Fibroblast of pulmonary artery (primary cell): ENCODE data around the gene TENM4.
A peak's percentile ranks its signal among the peaks of the same experiment; 100 is the strongest.

Source experiments
- DNase-seq: peaks from one replicate; pipeline ENCODE4 v3.0.0-alpha.2; 2010; ENCODE audit warnings: low read depth
- H3K4me3 ChIP-seq: replicated peaks from 2 replicates; pipeline ENCODE4 v1.5.1; 2011; ENCODE audit warnings: low read depth, mild to moderate bottlenecking, control low read depth, low read length, moderate library complexity
- CTCF ChIP-seq: IDR thresholded peaks from 2 replicates; pipeline ENCODE4 v1.5.1; 2011; ENCODE audit warnings: mild to moderate bottlenecking, control low read depth, low read length, inconsistent platforms; ENCODE audit errors: missing control alignments

TENM4 gene

DNA sequence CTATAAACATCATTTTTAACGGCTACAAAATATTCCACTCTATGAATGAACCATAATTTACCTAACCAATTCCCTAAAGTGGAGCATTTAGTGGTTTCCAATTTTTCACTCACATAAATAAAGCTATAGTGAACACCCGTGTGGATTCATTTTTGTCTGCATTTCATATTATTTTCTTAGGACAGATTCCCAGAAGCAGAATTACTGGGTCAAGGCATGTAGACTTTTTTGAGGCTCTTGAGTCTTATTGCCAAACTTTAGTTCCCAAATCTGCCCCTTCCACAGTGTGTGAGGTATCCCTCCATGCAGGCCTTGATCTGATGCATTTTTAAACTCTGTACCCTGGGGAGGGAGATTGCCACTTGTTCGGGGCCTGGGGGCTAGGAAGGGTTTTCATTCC, 198.2 kb downstream of the TENM4 start:
- H3K4me3 ChIP-seq: no peak overlapping the region
- TF ChIP-seq CTCF: no peak
- no peak for DNase-seq

DNA sequence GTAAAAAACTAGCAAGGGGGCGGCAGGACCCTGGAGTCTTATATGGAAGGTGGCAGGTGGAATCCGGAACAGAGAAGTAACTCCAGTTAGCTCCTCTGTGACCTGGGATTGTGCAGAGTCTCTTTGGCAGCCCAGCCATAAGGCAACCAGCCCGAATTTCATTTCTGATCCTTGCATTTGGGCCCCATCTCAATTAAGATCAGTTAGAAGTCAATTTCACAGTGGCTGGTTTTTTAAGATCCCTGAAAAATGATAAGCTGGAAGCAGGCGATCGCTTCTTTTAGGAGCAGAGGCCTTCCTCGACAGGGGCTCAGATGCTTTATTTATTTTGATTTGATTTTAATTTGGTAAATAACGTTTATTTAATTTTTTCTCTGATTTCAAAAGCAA, 199.0 kb downstream of the TENM4 start:
- TF ChIP-seq CTCF: no peak
- DNase-seq: no peak
- no peak overlapping the region for H3K4me3 ChIP-seq

DNA sequence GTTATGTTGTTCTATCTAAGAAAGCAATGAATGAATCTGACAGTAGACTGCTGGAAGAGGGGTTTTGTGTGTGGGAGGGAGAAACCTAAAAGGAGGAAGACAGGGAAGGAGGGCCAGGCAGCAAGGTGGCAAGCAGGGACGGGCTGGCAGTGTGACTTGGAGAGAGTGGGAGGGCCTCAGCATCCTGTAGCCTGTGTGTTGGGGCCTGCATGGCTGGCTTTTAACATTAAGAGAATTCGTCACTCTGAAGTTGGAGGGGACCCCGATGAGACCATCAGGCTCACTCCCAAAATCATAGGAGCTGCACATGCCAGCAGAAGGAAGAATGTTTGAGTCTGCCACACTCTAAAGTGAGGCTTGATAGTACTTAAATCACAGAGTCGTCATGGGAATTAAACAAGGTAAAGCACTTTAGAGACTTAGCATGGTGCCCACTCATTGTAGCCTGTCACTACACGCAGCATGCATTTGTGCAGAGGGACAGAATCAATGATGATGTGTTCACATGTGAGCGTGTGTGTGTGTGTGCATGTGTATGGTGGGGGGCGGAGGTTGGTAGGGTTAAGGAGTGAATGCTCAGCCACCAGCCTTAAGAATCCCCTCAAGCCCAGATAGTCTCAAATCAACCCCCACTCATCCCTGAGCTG, 199.5 kb downstream of the TENM4 start:
- H3K4me3 ChIP-seq: no peak overlapping the region
- DNase-seq: no peak
- no peak for TF ChIP-seq CTCF

- no peak for TF ChIP-seq CTCF
- peak; percentile 94 for DNase-seq
Observed at GRCh38 chr11:79237703-79238102, 203.1 kb downstream of the TENM4 start.

GRCh38 chr11:79237091-79237490, 203.7 kb downstream of the TENM4 start:
- H3K4me3 ChIP-seq: no peak overlapping the region
- TF ChIP-seq CTCF: no peak
- DNase-seq: no peak

More at GRCh38 chr11:79237703-79238102, 203.1 kb downstream of the TENM4 start:
- no peak overlapping the region for H3K4me3 ChIP-seq

DNA sequence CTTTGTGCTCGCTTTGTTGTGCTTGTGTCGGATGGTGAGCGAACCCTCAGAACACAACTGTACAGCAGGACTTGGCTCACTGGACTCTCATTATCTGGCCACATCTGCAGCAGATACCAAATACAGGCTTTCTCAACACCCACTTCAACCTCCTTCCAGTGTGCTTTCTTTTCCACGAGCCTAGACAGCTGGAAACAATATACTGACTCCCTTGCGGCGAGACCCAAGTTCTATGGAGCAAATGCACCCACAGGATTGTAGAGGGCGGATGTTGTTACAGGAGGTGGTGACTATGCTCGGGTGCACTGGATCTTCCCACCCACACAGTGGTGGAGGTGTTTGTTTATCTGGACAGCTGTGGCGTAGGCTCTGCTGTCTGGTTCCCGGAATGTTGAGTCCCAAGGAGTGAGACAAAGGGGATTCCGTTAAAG, 204.3 kb downstream of the TENM4 start:
- peak; percentile 90 for DNase-seq

More for the DNA sequence above, 204.3 kb downstream of the TENM4 start:
- no peak overlapping the region for H3K4me3 ChIP-seq
- TF ChIP-seq CTCF: no peak
